Small intestine (tissue), 7 donors: ENCODE data around the gene CAMTA1. TPM values are rescaled to one million over a fixed set of nuclear protein-coding genes. Genes with fewer than 3 reads are reported as not detected.

Experiments used
- DNase-seq, 2 donors: peaks; one replicate each; pipeline versions ENCODE4 v3.0.0 to v3.0.0-alpha.2; 2013
- FAIRE-seq: peaks from 2 replicates; lab custom pipeline; 2012; peaks lifted over from hg19 to GRCh38; lab: Jason Lieb, UNC
- H3K27ac ChIP-seq, 3 donors: one replicate each; pipeline ENCODE4 v1.5.1; 2013; ENCODE audit warnings: low read length in 2 of 3, mild to moderate bottlenecking in 2 of 3, control low read depth in 1 of 3, inconsistent platforms in 1 of 3, low read depth in 1 of 3, moderate library complexity in 1 of 3
- H3K27me3 ChIP-seq, 3 donors: one replicate each; pipeline ENCODE4 v1.6.1; 2013; ENCODE audit warnings: low read length in 3 of 3, inconsistent platforms in 1 of 3; ENCODE audit not compliant: control insufficient read depth in 3 of 3, insufficient read depth in 3 of 3
- H3K36me3 ChIP-seq, 3 donors: one replicate each; pipeline ENCODE4 v1.6.1; 2013; ENCODE audit warnings: low read length in 3 of 3, inconsistent platforms in 1 of 3, low read depth in 1 of 3, mild to moderate bottlenecking in 1 of 3, moderate library complexity in 1 of 3; ENCODE audit not compliant: control insufficient read depth in 3 of 3, insufficient read depth in 2 of 3
- H3K4me1 ChIP-seq, 3 donors: one replicate each; pipeline ENCODE4 v1.6.1; 2013; ENCODE audit warnings: low read length in 2 of 3, inconsistent platforms in 1 of 3, low read depth in 1 of 3, mild to moderate bottlenecking in 1 of 3, moderate library complexity in 1 of 3; ENCODE audit not compliant: control insufficient read depth in 3 of 3, insufficient read depth in 2 of 3
- H3K4me3 ChIP-seq, 3 donors: one replicate each; pipeline ENCODE4 v1.5.1; 2013; ENCODE audit warnings: low read length in 3 of 3, control low read depth in 1 of 3, inconsistent platforms in 1 of 3, low read depth in 1 of 3, mild to moderate bottlenecking in 1 of 3, moderate library complexity in 1 of 3
- H3K9me3 ChIP-seq, 2 donors: one replicate each; pipeline ENCODE4 v1.6.1; 2013; ENCODE audit warnings: low read depth in 1 of 2, low read length in 1 of 2; ENCODE audit not compliant: control insufficient read depth in 2 of 2, insufficient read depth in 1 of 2
- WGBS, 3 donors: extraction: QIAGEN DNeasy Blood & Tissue Kit; methylation state at CpG; one replicate each; pipeline ENCODE4 v1.1.7; 2013; 5-methylcytosine and 5-hydroxymethylcytosine counted together
- polyA plus RNA-seq, 4 donors: library from polyadenylated mRNA; stranded (reverse) in 3 of 4; unstranded in 1 of 4; fragments of 200-250 nt in 3 of 4; fragments of 120-200 nt in 1 of 4; gene quantifications; one replicate each; pipeline versions ENCODE4 v1.2.1 to v1.2.3, GENCODE V29; 2013
- donor health status: healthy with polysubstance abuse.
- donor health status: control.
- donor health status: control.
- donor health status: Bipolar disorder and iron deficiency.
- donor health status: healthy.

CAMTA1 gene
- polyA plus RNA-seq, 4 donors, result 57.6 to 177 (median 147) TPM

DNA sequence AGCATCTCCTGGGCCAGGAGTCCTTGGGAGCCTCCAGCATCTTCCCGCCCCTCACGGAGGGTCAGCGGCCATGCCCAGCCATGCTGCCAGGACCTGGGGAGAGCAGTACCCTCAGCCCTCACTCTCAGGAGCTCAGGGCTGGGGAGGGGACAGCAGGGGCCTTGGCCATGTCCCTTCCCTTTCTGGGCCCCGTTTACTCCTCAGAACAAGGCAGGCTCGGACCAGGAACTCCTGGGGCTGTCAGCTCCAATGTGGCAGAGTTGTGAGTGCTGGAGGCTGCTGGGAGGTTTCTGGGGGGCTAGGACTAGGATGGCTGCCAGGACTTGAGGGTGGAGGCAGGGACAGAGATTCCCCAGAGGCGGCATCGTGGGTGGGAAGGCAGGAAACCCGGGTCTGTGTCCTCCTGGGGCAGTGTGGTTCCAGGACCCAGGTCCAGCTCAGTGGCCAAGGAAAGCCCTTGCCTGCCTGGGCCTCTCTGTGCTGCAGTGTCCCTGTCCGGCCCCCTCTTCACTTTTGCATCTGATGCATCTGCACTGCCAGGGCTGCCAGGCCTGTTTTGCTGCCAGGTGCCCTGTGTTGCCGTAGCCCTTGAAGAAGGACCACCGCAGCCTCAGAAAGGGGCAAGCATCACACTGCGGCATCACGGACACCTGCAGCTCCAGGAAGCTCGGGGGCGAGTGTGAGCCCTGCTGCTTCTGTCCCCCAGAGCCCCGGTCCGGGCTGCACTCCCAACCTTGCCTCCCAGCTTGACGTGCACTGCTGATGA, 223.9 kb downstream of the CAMTA1 start:
- FAIRE-seq, result no peak
- no peak overlapping the region for H3K4me3 ChIP-seq
- no peaks in the 10 kb centered on the region for H3K9me3 ChIP-seq
- WGBS, 3 donors, result 78 to 83% (median 81%) methylated on average over 18 of the region's 18 CpGs
- H3K36me3 ChIP-seq, result no peaks in the 10 kb centered on the region
- no peaks in the 10 kb centered on the region for H3K4me1 ChIP-seq
- no peak overlapping the region for H3K27ac ChIP-seq
- DNase-seq, result no peak
- no peaks in the 10 kb centered on the region for H3K27me3 ChIP-seq

DNA sequence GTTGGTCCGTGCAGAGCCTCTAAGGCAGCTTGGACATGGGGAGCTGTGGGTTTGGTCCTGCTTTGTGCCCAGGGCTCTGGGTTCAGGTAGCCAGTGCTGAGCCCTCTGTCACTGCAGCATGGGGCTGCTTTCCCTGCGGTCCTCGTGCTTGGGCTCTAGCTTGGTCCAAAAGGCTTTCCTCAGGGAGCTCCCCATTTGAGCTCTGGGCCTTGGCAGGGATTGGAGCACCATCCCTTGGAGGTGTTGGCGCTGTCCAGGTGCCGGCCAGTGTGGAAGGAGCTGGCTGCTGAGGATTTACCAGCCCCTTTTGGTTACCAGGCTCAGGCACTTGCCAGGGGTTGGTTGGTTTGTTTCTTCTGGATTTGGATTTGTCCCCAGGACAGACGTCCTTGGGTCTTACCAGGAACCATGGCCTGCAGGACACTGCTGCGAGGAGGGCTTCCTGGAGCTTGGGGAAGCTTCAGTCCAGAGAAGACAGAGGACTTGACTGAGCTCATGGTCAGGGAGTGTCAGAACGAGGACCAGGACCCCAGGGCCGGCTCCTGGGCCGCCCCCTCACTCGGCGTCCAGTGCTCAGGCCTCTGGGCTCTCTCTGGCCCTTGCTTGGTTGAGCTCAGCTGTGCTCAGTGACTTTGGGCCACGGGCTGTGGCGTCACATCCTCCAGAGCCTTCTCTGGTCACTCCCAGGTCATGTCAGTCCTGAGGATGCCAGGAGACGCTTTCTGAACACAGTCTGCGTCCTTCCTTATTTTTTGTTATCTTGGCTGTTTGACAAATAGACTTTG, 224.7 kb downstream of the CAMTA1 start:
- H3K9me3 ChIP-seq, result no peaks in the 10 kb centered on the region
- WGBS, 3 donors, result 71 to 79% (median 74%) methylated on average over 16 of the region's 16 CpGs
- H3K27ac ChIP-seq, result no peak overlapping the region
- no peaks in the 10 kb centered on the region for H3K36me3 ChIP-seq
- no peak for DNase-seq
- H3K4me3 ChIP-seq, result no peak overlapping the region
- FAIRE-seq, result no peak
- H3K27me3 ChIP-seq, result no peaks in the 10 kb centered on the region
- no peaks in the 10 kb centered on the region for H3K4me1 ChIP-seq

- Histone ChIP-seq H3K4me1 (no peaks in the 10 kb centered on the region), H3K9me3 (no peaks in the 10 kb centered on the region), H3K27ac (no peak overlapping the region), H3K27me3 (no peaks in the 10 kb centered on the region), H3K36me3 (no peaks in the 10 kb centered on the region), H3K4me3 (no peak overlapping the region)
- FAIRE-seq, result no peak
- DNase-seq, result no peak
- WGBS, 3 donors, result 66 to 82% (median 69%) methylated on average over 13 of the region's 13 CpGs
Measured at GRCh38 chr1:7010534-7011200, 225.4 kb downstream of the CAMTA1 start.

- H3K27ac ChIP-seq, result no peak overlapping the region
- no peaks in the 10 kb centered on the region for H3K36me3 ChIP-seq
- DNase-seq (no peak), FAIRE-seq (no peak)
- H3K4me1 ChIP-seq, result no peaks in the 10 kb centered on the region
- no peaks in the 10 kb centered on the region for H3K27me3 ChIP-seq
- H3K4me3 ChIP-seq, result no peak overlapping the region
- no peaks in the 10 kb centered on the region for H3K9me3 ChIP-seq
- 80 to 86% (median 81%) methylated on average over 9 of the region's 9 CpGs for WGBS, 3 donors
Measured at GRCh38 chr1:7011826-7012225, 226.6 kb downstream of the CAMTA1 start.

DNA sequence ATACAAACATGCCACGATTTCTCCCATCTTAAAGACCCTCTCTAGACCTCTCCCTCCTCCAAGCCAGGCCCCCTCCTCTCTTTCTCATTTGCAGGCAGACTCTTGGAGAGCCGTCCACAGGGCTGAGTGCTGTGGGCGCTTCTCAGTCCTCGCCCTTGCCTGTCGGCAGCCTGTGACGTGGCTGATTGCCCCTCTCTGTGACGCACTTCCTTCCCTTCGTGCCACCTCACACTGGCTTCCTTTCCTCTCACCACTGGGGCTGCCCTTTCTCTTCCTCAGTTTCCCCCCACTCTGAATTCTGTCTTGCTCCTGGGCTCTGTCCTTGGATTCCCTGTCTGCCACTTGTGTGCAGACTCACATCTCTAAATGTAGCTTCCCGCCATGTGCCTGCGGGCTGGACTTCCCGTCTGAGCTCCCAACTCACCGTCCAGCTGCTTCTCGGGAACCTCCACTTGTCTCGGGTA, 227.2 kb downstream of the CAMTA1 start:
- no peak overlapping the region for H3K27ac ChIP-seq
- no peak for DNase-seq
- no peaks in the 10 kb centered on the region for H3K36me3 ChIP-seq
- no peaks in the 10 kb centered on the region for H3K4me1 ChIP-seq
- H3K9me3 ChIP-seq, result no peaks in the 10 kb centered on the region
- no peak overlapping the region for H3K4me3 ChIP-seq
- 83 to 87% (median 84%) methylated on average over 13 to 14 of the region's 14 CpGs for WGBS, 3 donors
- no peaks in the 10 kb centered on the region for H3K27me3 ChIP-seq
- FAIRE-seq, result no peak

- Histone ChIP-seq H3K27me3 (no peaks in the 10 kb centered on the region), H3K4me3 (no peak overlapping the region), H3K4me1 (no peaks in the 10 kb centered on the region), H3K27ac (no peak overlapping the region), H3K36me3 (no peaks in the 10 kb centered on the region), H3K9me3 (no peaks in the 10 kb centered on the region)
- FAIRE-seq (no peak), DNase-seq (no peak)
- 82 to 88% (median 87%) methylated on average over 18 of the region's 18 CpGs for WGBS, 3 donors
Measured at GRCh38 chr1:7013833-7014639, 228.8 kb downstream of the CAMTA1 start.

DNA sequence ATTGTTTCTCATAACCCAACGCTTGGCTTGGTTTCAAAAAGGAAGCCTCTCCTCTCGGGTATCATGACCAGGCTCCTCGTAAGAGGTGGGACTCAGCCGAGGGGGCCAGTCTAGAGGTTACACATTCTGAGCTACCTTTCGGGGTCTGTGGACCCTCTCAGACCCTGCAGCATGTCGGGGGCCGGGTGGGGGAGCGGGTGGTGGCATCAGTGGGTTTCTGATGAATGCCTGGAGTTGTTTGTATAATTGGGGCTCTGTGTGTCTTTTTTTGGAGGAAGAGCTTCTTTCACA, 229.3 kb downstream of the CAMTA1 start:
- FAIRE-seq (no peak), DNase-seq (no peak)
- Histone ChIP-seq H3K27me3 (no peaks in the 10 kb centered on the region), H3K9me3 (no peaks in the 10 kb centered on the region), H3K27ac (no peak overlapping the region), H3K4me3 (no peak overlapping the region), H3K4me1 (no peaks in the 10 kb centered on the region), H3K36me3 (no peaks in the 10 kb centered on the region)
- 70 to 87% (median 75%) methylated on average over 8 of the region's 8 CpGs for WGBS, 3 donors

- H3K9me3 ChIP-seq, result no peaks in the 10 kb centered on the region
- H3K4me3 ChIP-seq, result no peak overlapping the region
- no peaks in the 10 kb centered on the region for H3K4me1 ChIP-seq
- no peak for FAIRE-seq
- no peak for DNase-seq
- no peaks in the 10 kb centered on the region for H3K36me3 ChIP-seq
- H3K27me3 ChIP-seq, result no peaks in the 10 kb centered on the region
- WGBS, 3 donors, result 79 to 94% (median 86%) methylated on average over 7 of the region's 7 CpGs
- H3K27ac ChIP-seq, result no peak overlapping the region
Measured at GRCh38 chr1:7015022-7015421, 229.8 kb downstream of the CAMTA1 start.
